NCI-H2171 (cell line): ENCODE results near the gene COPS9.

Source experiments
- DNase-seq: peaks from one replicate; lab custom pipeline; 2025; lab: John Stamatoyannopoulos, UW

The COPS9 gene

DNA sequence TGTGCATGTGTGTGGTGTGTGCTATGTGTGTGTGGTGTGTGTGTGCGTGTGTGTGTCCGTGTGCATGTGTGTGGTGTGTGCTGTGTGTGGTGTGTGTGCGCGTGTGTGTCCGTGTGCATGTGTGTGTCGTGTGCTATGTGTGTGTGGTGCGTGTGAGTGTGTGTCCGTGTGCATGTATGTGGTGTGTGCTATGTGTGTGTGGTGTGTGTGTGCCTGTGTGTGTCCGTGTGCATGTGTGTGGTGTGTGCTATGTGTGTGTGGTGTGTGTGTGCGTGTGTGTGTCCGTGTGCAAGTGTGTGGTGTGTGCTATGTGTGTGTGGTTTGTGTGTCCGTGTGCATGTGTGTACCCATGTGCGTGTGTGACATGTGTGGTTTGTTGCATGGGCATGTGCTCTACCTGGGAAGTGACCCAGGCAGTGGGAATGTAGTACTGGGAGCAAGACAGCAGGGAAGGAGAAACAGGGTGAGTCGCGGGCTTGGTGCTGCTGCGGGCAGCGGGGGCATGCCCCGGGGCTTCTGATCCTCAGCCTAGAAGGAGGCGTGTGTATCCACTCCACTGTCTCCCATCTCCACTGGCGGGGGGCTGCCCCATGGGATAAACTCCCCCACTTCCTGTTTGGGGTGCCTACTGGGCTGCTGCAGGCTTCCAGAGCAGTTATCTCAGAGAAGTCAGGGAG is 11.9 kb upstream of the COPS9 start:
- no peak for DNase-seq

DNA sequence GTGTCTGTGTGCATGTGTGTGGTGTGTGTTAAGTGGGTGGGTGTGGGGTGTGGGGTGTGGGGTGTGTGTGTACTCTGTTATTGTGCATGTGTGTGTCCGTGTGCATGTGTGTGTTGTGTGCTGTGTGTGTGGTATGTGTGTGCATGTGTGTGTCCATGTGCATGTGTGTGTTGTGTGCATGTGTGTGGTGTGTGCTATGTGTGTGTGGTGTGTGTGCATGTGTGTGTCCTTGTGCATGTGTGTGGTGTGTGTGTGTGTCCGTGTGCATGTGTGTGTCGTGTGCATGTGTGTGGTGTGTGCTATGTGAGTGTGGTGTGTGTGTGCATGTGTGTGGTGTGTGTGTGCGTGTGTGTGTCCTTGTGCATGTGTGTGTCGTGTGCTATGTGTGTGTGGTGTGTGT is 11.3 kb upstream of the COPS9 start:
- no peak for DNase-seq

DNA sequence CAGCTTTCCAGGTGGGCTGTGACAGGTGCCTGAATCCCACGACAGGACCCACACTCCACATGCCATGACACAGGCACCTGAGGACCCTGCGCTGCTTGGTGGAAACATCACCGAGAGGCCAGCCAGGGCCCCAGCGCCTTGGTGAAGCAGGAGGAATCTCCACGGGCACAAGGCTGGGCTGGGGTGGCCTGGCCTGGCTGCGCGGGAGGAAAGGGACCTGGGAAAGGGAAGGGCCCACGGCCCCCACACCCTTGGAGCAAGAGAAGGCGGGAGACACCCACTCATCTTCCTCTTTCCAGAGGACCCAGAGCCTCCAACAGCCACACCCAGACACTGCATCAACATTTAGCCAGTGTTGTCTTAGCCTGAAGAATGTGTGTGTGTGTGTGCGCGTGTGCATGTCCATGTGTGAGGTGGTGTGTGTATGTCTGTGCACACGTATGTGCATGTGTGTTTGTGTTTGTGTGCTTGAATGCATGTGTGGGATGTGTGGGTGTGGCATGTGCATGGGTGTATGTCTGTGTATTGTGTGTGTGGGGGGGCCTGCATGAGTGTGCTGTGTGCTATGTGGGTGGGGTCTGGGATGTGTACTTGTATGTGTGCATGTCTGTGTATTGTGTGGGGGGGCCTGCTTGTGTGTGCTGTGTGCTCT is 10.6 kb upstream of the COPS9 start:
- DNase-seq: no peak

DNA sequence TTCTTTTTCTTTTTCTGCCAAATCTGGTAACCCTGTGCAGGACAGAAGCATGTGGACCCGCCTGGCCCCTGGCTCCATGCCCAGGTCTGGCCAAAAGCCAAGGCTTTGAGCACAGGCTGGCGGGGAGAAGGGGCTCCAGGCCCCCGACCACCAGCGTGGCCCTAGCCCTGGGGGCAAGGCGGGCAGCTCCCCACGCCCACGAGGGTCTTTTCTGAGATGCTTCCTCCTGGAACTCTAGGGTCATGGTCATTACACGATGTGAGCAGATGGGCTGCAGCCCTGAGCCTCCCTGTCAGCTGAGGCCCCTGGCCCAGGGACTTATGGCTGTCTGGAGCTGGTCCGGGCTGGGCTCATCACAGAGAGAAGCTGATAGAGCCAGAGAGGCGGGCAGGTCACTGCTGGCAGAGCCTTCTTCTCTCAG is 10.0 kb upstream of the COPS9 start:
- DNase-seq: no peak

DNA sequence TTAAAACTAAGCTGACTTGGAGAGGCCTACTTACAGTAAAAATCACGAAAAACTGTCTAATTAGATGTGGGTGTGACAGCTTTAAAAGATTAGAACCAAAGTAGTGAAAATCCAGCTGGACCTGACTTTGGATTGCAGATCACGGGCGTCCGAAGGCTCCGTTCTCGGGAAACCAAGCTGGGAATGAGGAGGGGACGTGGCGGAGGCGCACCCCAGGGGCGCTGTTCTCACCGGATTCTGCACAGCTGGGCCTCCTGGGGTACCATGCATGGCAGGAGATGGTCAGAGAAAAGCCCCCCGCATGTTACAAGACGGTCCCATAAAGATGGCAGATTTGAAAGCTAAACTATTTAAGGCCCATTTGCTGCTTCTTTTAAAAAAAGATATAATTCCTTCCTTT is 9.4 kb upstream of the COPS9 start:
- DNase-seq: no peak

DNA sequence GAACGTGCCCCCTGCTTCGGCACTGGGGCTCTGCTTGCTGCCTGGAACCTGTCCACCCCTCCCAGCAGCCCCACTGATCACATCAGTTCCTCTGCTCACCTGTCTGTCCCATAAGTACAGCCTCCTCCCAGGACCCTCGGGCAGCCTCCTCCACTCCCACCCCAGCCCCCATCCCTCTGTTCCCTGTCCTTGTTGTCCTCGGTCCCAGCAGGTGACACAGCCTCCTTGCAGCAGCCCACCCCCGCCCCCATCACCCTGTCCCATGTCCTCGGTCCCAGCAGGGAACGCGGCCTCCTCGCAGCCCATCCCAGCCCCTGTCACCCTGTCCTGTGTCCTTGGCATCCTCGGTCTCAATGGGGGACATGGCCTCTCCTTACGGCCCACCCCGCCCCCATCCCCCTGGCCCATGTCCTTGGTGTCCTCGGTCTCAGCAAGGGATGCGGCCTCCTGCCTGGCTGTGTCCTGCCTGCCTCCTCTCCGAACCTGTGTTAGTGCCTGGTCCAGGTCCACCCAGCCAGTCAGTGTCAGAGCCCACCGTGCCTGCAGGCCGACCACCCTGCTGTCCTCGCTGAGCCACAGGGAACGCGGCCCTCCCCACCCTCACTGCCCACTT is 8.7 kb upstream of the COPS9 start:
- DNase-seq: no peak

DNA sequence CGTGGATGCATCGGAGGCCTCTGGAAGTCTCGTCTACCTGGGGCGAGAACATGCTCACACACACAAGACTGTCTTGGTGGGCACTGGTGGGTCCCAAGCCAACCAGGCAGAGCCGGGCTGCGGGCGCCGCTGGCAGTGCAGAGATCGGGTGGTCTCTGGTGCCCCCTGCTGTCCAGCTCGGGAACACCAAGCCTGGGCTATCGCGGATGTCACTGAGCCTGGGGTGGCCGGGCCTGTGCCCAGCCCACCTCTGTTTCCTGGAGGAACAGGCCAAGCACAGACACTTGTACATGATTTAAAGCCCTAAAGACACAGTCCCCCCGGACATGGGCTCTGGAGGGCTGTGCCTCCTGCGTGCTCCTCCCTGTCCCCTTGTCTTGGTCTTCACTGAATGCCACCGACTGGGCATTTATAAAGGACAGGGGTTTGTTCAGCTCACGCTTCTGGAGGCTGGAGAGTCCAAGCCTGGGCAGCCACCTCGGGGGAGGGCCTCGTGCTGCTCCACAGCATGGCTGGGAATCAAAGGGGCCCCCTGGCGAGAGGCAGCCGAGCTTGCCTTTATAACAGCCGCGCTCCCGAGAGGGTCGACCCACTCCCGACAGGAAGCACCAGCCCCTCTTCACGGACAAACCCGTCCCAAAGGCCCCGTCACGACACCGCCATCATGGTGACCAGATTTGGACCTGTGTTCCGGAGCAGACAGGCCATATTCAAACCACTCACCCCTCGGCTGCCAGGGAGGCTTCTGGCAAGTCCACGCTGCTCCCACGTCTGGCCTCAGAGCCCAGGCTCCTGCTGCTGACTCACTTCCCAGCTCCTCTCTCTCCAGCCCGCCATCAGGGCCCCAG is 7.9 kb upstream of the COPS9 start:
- peak; percentile 17 for DNase-seq

DNA sequence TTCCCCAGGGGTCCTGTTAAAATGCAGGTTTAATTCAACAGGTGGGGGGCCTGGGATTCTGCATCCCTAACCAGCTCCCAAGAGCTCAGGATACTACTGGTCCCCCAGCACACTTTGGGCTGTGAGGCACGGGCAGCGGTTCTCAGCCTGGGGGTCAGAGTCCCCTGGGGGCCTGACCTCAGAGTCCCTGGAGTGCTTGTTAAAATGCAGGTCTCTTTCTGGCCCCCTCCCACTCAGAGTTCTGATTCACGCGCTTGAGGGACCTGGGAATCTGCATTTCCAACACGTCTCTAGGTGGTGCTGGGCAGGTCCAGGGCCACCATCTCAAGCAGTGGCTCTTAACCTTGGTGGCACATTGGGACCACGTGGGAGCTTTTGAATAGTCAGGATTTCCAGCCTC is 7.2 kb upstream of the COPS9 start:
- no peak for DNase-seq

DNA sequence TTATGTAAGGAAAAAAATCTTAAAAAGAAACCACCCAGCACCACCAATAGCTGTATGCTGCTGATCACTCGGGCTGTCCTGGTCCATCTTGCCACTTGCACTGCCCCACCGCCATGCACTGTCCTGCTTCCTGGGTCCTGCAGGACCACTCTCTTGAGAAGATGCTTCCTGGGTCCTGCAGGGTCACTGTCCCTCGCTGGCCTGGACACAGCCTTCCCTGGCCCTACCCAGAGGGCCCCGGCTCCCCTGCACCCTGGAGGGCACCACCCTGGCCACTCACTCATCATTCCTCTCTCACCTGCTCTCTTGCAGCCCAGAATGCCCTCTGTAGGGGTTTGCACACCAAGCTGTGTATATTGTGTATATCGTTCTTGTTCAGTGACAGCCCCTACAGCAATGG is 6.8 kb upstream of the COPS9 start:
- no peak for DNase-seq

DNA sequence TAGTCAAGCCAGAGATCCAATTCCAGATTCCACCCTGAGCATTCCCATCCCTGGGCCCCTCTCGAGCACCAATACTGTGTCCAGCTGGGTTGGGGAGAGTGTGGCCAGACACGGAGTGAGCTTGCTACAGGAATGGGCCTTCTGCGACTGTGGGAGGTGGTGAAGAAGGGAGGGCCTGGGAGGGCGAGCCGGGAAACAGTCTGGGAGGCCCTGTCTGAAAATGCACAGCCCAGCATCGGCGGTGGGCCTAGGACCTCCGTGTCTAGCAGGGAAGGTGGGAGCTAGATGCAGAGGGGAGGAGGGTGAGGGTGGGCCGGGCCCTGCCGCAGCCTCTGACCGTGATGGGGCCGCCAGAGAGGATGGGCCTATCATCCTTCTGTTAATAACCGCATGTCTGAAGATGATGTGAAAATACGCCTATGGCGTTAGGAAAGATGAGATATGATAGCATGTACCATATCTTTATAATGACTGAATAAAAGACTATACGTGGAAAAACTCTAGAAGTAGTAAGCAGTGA is 6.2 kb upstream of the COPS9 start:
- DNase-seq: no peak

DNA sequence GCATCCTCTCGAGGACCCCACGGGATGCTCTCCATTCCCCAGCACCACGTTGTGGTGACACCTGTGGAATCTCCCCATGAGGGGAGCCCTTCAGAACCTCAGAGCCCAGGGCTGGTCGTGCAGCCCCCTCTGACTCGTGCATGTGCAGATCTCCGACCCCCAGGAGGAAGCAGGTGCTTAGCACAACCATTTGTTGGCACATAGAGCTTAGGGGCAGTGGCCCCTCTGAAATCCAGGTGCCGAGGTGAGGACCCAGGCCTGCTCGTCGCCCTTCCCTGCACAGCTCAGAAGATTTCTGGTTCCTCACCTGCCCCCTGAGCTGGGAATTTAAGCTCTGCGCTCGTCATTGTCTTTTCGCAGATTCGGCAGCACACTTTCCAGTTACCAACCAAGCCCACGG is 5.6 kb upstream of the COPS9 start:
- DNase-seq: no peak

DNA sequence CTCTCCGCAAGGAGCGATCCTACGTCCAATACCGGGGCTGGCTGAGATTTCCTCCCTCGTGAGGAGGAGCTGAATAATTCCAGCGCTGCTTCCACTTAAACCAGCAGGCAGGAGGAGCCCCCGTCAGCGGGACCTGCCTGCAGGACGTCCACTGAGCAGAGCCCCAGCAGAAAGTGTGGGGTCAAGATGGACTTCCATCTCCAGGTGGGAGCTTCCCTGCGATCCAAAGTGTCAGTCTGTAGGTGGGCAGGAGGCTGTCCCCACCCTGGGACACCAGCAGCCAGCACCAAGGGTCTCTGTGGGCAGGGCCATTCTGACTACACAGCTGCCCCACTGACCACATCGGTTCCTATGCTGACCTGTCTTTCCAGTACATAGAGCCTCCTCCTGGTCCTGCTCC is 4.8 kb upstream of the COPS9 start:
- DNase-seq: no peak

DNA sequence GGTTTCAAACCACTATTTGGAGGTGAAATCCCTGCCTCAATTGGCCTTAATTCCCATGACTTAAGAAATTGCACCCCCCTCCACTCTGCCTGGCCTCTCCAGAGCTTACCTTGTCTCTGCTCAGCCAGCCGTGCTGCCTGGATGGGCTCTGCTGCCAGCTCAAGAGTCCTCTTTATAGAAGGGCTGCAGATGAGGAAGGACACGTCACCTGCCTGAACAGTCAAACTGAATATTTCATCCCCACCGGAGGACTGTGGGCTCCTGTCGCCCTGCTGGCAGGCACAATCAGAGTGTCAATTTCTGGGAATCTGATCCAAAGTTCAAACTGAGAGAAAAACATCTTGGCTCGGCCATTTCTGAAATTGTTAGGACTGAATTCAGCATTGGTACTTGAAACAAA is 4.4 kb upstream of the COPS9 start, which contains the start of gene OTOS:
TSS of gene OTOS (minus strand) at position 148 of the 400 bp plus-strand sequence. CDS start 332 bp downstream, outside the sequence.
- no peak for DNase-seq

DNA sequence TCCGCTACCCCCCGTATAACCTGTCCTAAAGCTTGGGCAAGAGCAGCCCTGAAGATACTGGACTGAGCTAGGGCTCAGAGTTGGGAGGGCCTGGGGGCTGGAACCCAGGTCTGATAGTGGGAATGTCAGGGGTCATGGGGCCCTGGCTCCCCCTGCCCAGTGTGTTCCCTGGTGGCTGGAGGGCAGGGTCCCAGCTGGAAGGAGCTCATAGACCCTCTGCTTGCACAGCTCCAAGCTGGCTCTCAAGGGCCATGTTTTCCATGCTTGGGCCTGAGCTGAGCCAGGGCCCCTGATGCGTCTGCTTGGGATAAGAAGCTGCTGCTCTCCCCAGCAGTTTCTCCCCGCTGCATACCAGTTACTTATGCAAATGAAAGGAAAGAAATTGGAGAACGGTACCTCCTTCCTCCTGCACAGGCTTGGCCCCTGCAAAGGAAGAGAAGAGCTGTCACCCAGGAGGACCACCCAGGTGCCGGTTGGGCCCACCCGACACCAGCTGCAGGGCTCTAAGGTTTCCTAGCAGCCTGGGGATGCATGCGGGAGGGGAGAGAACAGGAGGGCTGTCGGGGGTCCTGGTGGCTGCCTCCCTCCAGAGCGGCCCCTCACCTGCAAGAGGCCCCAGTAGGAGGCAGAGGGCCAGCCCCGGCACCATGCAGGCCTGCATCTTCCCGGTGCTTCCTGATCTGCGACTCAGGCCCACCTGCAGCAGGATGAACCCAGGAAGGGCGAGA is 3.7 kb upstream of the COPS9 start:
- no peak for DNase-seq

DNA sequence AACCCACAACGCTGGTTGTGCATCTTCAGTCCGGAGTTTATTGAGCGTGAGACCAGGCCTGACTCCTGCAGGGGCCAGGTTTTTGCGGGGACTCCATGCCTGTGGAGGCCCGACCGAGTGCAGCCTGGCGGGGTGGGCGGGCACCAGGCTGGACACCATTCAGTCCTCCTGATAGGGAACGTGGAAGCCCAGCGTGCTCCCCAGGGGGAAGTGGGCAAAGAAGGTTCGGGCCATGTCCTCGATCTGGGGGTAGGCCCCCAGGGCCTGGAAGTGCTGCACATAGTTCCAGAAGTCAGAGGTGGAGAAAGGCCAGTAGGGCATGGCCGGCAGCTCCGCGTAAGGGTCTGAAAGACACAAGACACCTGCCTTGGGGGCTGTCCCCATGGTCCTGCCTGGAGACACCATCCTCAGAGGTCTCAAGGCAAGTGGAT is 2.9 kb upstream of the COPS9 start:
- DNase-seq: no peak

DNA sequence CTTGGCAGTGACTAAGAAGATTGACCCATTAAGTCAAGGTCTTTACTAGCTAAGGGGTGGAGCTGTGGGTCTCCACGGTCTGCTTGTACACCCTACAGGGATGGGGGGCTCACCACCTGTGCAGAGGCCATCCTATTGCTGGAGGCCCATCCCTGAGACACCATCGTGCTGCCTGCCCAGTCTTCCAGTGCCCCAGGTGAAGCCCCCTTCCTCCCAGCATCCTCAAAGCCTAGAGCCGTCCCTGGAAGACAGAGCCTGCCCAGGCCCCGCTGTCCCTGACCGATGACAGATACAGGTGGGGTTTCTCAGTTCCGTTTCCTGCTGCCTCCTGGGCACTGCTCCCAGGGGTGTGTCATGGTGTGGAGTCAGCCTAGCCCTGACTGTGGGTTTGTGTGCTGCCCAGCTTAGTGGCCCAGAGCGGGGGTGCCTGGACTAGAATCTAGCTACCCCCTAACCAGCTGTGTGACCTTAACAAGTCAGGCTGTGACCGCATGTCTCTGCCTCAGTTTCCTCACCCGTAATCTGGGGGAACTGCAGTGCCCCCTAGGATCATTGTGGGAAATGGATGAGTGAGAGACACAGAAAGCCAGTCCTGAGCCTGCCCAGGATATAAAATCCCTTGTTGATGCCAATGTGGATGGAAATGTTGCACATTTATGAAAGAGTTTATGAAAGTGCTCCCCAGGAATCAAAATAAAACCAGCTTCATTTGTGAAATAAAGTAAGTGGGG is 2.3 kb upstream of the COPS9 start:
- DNase-seq: no peak

DNA sequence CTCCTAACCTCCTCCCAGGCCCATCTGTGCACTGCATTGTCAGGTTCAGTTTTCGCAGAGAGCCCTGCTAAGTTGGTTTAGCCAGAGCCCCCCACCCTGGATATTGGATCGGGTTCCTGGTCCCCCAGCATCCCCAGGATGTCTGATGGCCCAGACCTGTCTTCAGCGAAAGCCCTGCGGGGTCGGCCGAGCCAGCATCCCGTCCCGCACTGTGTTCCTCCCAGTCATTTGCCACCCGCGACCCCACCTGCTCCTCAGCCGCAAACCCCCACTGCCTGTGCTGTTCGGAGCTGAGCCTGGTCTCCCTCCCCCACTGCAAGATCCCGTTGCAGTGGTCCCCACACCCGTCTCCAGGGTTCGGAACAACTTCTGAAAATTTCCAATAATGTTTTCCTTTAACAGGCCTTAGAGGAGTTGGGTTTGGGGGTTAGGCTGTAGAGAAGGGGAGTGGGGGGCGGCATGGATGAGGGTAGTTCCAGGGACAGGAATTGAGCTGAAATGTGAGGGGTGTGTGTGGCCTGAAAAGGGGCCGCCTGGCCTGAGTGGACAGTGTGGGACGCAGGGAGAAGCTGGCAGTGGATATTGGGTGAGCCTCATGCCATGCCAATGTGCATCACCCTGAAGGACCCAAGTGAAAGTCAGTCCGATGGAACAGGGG is 1.6 kb upstream of the COPS9 start:
- DNase-seq: no peak

DNA sequence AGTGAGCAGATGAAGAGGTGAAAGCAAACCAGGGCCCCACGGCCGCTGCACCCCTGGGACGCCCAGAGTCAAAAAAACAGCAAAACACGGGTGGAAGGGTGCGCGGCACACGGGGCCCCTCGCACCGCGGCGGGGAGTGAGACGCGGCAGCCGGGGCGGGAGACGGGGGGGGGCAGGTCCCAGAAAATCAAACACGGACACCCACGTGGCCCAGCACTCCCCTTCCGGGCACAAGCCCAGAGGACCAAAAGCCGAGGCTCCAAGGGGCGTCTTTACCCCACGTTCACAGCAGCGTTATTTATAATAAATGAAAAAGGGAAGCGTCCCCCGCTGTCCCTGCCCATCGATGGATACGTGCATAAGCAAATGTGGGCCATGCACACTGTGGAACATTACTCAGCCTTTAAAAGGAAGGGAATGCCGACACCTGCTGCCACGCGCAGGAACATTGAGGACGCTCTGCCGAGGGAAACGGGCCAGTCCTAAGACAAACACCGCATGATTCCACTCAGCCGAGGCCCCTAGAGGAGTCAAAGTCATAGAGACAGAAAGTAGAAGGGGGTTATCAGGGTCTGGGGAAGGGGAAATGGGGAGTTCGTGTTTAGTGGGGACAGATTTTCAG is 677 bp upstream of the COPS9 start:
- DNase-seq: no peak

DNA sequence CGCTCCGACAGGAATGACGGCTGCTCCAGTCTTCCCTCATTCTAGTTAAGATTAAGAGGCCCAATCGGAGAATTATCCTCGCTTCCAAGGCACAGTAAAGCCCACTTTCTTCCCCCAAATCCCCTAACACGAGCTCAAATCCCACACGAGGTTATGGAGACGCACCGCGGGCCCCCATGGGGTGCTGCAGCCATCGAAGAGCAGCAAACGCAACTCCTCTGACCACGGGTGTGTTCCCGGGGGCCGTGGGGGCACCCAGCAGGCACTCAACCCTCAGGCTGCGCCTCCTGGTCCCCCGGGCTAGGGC is 446 bp downstream of the COPS9 start:
- DNase-seq: no peak

DNA sequence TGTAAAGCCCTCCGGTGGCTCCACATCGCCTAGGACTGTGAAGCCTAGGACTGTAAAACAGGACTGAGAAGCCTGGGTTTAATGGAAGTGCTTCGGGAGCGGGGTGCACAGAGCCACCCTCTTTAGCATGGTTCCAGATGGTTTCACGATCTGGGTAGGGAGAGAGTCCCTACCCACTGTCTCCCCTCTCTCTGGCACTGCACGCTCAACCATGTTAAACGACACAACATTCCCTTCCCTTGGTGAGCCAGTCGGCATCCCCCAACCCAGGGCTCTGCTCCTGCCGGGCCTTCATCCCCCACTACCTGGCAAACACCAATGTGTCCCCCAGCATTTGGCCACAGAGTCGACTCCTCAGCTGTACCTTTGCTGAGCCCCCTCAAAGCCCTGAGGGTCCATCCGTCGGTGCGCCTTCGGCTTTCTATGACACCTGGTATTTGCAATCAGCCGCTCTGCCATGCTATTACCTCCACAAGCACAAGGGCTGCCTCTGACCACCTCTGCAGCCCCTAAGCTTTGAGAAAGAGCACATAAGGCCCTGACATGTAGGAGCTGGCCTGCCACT is 1.1 kb downstream of the COPS9 start:
- DNase-seq: no peak
